ENCODE results near the gene MOCS3.

DNA sequence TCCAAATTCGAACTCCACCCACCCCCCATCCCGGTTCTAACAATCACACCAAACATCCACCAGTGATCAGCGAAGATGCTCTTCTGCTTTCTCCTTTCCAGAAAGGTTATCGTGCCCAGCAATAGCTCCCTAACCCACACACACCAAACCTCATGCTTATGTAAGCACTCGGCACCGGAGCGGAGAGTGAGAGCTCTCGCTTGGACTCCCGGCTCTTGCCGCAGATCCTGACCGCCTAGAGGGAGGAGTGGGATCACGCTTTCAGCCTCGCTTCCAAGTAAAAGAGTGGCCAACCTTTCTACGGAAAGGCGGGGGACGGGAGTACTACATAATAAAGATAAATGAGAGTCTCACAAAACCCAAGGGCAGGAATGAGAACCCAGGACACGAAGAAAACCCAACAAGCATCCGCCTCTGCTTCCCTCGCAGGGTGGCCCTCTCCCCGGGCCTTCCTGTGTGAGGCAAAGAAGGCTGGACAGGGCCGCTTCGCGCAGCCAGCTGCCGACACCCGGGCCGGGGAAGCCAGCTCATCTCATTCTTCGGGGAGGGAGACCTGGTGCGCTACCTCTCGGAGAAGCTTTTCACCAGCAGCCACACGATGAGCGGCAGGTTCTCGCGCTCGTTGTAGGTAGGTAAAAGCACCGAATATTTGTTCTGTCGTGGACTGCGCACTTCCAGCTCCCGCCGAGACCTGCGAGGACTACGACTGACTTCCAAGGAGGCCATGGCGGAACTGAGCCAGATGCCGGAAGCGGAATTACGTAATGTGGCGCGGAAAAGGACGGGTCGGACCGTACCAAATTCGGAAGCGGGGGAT lies 612 bp upstream of the MOCS3 start, which contains the start of gene DPM1:
- TF ChIP-seq, protein P1, sequence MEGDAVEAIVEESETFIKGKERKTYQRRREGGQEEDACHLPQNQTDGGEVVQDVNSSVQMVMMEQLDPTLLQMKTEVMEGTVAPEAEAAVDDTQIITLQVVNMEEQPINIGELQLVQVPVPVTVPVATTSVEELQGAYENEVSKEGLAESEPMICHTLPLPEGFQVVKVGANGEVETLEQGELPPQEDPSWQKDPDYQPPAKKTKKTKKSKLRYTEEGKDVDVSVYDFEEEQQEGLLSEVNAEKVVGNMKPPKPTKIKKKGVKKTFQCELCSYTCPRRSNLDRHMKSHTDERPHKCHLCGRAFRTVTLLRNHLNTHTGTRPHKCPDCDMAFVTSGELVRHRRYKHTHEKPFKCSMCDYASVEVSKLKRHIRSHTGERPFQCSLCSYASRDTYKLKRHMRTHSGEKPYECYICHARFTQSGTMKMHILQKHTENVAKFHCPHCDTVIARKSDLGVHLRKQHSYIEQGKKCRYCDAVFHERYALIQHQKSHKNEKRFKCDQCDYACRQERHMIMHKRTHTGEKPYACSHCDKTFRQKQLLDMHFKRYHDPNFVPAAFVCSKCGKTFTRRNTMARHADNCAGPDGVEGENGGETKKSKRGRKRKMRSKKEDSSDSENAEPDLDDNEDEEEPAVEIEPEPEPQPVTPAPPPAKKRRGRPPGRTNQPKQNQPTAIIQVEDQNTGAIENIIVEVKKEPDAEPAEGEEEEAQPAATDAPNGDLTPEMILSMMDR (IDR thresholded peaks at IDR 0.05) = no peak
- TF ChIP-seq POLR2A (IDR thresholded peaks at IDR 0.05) = peak; percentile 91

Data from ovary (tissue), 3 donors.